ENCODE measurements around the gene MAB21L4.

DNA sequence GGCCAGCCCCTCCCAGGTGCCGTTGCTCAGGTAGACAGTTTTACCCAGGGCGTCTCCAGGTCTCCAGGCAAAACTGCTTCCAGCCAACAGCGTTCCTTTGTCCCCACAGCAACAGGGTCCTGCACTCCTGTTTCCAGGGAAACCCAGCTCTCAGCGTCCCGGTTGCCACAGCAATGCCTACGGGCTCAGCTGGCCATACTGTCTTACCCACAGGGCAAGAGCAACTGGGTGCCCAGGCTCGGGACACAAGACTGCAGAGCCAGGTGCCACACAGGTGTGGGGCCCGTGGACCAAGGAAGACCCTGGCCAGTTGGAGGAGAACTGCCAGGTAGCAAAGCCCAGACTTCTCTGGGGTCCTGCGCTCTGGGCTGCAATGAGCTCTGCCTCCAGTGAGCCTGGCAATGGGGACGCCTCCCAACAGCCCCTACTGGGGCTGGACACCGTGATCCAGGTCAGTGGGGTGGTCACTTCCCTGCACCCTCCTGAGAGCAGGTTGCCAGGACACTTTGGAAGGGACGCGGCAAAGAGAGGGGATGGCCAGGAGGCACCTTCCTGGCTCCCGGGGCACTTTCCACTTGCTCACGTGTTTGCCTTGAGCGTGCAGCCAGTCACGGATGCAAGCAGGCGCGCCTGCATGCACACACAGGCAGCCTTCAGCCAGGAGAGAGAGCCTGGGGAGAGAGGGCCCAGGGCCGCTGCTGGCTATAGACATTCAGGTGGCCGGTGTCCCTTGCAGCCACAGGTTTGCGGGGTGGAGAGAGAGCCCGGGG lies 10.4 kb upstream of the MAB21L4 start, which contains the start of gene CROCC2:
- TF ChIP-seq, protein P1, sequence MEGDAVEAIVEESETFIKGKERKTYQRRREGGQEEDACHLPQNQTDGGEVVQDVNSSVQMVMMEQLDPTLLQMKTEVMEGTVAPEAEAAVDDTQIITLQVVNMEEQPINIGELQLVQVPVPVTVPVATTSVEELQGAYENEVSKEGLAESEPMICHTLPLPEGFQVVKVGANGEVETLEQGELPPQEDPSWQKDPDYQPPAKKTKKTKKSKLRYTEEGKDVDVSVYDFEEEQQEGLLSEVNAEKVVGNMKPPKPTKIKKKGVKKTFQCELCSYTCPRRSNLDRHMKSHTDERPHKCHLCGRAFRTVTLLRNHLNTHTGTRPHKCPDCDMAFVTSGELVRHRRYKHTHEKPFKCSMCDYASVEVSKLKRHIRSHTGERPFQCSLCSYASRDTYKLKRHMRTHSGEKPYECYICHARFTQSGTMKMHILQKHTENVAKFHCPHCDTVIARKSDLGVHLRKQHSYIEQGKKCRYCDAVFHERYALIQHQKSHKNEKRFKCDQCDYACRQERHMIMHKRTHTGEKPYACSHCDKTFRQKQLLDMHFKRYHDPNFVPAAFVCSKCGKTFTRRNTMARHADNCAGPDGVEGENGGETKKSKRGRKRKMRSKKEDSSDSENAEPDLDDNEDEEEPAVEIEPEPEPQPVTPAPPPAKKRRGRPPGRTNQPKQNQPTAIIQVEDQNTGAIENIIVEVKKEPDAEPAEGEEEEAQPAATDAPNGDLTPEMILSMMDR (IDR thresholded peaks at IDR 0.05) = no peak
- no peak for TF ChIP-seq POLR2A (IDR thresholded peaks at IDR 0.05)
